HG03439 (cell line): ENCODE measurements around the gene METTL25.
"Not testable (repeated sequence)": the region's sequence is repeated elsewhere in the genome, so short reads cannot be mapped to it uniquely, and the experiment has no call there.

Experiments
- ATAC-seq: cut with Tn5 transposase; IDR thresholded peaks from one replicate; pipeline ENCODE4 v1.9.1; 2021; ENCODE audit warnings: mild to moderate bottlenecking, moderate library complexity; ENCODE audit not compliant: unreplicated experiment

The METTL25 gene, protein sequence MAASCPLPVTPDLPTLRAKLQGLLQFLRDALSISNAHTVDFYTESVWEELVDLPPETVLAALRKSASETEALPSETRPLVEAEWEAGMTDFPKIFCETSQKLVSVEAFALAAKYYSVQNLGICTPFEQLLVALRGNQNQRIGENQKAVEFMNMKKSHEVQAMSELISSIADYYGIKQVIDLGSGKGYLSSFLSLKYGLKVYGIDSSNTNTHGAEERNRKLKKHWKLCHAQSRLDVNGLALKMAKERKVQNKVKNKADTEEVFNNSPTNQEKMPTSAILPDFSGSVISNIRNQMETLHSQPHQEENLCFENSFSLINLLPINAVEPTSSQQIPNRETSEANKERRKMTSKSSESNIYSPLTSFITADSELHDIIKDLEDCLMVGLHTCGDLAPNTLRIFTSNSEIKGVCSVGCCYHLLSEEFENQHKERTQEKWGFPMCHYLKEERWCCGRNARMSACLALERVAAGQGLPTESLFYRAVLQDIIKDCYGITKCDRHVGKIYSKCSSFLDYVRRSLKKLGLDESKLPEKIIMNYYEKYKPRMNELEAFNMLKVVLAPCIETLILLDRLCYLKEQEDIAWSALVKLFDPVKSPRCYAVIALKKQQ

DNA sequence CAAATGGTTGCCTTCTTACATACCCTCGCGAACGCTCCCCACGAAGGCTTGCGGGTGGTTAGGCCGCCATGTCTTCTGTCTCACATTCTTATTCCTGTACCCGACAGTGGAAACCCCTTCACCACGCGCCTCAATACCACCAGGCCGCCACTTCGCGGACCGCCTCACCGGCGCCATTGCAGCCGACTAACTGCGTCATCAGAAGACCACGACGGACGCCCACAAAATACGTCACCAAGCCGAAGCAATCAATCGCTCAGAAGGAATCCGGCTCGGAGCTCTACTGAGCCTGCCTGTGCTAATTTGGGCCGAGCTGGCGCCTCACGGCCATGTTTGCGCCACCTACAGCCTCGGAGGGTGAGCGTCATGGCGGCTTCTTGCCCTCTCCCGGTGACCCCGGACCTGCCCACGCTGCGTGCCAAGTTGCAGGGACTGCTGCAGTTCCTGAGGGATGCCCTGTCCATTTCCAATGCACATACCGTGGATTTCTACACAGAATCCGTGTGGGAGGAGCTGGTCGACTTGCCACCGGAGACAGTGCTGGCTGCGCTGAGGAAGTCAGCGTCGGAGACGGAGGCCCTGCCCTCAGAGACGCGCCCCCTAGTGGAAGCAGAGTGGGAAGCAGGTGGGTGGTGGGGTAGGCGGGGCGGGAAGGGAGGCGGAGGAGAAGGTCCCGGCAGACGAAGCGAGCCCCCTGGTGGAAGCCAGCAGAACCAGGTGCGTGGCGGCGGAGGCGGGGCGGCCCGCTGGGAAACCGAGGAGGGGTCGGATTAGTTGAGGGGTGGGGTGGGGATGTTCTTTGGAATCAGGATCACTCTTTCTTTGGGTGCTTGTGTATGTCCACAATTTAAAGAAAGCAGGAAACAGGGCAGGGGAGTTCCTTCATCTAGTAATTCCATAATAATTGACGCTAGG lies at the start of gene METTL25, which contains the start of gene CCDC59:
METTL25 (plus strand) TSS at position 330 of the 915 bp plus-strand sequence; CDS start at position 367, 37 bp downstream.
CCDC59 (minus strand) TSS at position 188 of the 915 bp plus-strand sequence; CDS start at position 177, 11 bp downstream.
- ATAC-seq: peak; percentile 97

DNA sequence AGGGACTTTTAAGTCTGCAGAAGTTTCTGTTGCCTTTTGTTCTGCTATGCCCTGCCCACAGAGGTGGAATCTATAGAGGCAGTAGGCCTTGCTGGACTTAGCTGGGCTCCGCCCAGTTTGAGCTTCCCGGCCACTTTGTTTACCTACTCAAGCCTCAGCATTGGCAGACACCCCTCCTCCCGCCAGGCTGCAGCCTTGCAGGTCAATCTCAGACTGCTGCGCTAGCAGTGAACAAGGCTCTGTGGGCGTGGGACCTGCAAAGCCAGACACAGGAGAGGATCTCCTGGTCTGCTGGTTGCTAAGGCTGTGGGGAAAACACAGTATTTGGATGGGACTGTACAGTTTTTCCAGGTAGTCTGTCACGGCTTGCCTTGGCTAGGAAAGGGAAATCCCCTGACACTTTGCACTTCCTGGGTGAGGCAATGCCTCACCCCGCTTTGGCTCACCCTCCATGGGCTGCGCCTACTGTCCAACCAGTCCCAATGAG lies 43.9 kb upstream of the METTL25 start:
- ATAC-seq: no peak

DNA sequence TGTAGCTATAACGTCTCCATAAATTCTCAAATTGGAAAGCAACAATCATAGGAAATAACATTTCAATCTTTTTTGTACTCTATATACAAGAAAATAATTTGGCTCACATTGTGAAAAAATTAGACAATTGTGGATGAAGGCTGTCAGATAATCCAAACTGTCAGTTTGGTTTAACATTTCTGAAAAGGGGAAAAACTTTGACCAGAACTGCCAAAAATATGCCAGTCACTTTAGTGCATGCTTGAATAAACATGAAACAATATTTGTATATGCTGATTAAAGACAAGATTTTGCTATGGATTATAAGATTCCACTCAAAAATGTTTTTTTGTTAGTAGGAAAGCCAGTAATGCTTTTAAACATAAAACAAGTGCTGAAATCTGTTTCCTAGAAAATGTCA lies 39.1 kb upstream of the METTL25 start:
- ATAC-seq: no peak

DNA sequence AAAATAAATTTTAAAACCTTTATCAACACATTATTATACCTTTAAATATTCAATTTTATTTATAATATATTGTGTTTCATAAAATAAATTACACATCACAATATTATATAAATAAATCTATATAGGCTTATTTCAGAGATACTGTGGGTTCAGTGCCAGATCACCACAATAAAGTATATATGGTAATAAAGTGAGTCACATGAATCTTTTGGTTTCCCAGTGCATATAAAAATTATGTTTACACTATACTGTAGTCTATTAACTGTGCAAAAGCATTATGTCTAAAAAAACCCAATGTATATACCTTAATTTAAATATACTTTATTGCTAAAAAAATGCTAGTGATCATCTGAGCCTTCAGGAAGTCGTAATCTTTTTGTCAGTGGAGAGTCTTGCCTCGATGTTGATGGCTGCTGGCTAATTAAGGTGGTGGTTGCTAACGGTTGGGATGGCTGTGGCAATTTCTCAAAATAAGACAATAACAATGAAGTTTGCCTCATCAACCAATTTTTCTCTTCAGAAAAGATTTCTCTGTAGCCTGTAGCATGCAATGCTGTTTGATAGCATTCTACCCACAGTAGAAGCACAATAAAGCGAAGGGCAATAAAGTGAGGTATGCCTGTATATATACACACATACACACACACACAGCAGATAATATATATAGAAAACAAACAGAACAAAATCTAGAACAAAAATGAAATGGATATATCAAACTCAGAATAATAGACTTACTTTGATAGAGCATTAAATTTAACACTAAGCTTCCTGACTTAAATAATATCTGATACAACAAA lies 32.6 kb upstream of the METTL25 start:
- no peak for ATAC-seq

DNA sequence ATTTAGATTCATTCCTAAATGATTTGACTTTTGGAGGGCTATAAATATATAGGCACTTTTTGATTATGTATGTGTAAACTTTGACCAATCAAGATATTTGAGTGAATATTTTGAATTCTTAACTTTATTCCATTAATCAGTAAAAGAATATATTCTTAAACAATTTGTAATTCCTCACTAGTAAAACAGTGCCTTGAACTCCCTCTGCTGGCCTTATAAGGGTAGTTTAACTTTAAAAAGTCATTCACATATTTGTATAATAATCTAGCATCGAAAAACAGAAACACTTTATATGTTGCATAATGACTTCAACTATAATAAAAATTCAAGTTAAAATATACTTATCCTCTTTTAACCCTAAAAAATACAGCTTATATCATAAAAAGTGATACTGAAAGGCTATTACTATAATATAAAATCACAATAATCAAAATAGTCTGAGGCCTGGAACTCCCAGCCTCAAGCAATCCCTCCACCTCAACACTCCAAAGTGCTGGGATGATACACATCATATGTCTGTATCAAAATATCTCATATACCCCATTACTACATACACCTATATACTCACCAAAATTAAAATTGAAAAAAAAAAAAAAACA lies 31.3 kb upstream of the METTL25 start:
- no peak for ATAC-seq

DNA sequence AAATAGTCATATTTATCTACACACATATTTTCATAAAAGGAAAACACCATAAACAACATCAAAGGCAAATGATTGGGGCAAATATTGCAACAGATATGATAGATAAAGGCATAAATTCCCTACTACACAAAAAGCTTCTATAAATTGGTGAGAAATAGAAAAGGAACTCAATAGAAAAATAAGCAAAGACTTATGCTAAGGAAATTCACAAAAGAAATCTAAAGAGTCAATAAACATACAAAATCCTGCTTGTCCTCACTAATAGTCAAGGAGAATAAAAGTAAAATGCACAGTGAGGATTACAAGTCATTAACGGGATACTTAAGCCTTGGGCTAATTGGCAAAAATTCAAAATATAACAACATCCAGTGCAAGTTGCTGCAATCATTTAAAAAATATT lies 30.5 kb upstream of the METTL25 start:
- no peak for ATAC-seq

DNA sequence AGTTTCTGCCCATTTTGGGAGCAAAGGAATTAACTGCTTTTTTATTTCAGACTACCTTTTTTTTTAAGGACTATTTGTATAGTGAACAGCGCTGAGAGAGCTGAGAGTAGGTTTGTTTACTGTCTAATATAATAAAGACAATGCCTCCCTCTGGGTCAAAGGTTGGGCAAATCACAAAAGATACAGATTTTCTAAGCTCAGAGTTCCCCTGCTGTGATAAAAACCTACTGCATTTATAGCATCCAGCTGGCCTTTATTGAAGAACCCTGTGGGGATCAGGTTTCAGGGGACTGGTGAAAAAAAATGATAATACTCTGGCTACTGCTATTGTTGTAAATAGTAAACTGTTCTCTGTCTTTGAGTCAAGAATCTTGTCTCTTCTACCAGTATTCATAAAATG lies 28.8 kb upstream of the METTL25 start:
- no peak for ATAC-seq

DNA sequence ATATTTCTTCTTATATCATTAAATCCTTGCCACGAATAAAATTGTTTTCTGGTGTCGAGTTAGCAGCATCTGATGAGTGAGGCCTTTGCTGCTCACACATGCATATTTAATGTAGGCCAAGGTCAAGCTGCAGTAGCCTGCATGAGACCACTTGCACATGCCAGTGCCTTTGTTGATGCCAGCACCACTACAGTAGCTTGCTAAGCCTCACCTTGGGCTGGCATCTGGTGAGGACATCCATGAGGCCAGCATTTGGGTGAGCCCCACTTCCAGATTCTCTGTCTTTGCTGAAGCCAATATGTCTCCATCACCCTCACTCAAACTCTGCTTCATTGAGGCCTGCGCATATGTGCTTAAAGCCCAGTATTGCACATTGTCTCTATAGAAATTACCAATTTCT lies 8.2 kb upstream of the METTL25 start:
- ATAC-seq: no peak

DNA sequence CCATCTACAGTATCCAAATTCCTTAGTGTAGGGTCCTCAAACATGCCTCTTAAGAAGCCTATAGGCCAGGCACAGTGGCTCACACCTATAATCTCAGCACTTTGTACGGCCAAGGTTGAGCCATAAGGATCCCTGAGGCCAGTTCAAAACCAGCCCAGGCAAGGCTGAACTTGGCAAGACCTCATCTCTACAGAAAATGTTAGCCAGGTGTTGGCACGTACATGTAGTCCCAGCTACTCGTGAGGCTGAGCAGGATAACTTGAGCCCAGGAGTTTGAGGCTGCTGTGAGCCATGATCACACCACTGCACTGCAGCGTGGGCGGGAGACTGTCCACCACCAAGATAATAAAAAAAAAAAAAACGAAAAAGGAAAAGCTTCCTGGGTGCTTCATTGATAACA lies 6.9 kb upstream of the METTL25 start:
- no peak for ATAC-seq

DNA sequence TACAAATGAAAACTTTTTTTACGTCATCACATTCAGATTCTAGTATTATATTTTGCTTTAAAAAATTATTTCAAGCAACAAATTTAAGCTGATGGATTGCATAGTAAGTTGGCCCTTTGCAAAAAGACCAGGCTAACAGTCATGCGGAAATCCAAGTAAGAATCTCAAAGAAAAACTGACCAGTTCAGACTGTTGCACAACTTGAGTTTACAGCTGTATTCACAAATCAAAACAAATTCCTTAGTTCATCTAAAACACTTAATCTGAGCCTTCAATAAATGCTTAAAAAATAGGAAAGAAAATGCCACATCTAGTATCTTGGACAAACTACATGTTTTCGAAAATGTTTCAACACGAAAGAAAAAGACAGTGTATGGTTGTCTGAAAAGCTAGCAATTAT lies 989 bp upstream of the METTL25 start:
- ATAC-seq: no peak

DNA sequence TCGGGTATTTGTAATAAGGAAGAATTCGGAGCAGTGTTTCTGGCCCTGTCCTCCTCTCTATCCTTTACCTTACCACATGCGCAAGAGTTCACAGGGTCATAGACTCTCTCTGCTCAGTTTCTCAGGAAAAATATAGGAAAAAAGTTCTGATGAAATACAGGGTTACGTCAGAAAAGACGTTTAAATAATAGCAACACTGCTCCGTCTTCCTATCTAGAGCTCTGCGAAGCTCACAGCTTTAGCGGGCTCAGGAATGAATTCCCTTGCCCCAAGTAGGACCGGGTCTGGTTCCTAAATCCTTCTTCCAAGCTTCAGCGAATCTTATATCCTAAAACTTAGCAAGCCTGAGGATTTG lies 507 bp upstream of the METTL25 start:
- no peak for ATAC-seq

DNA sequence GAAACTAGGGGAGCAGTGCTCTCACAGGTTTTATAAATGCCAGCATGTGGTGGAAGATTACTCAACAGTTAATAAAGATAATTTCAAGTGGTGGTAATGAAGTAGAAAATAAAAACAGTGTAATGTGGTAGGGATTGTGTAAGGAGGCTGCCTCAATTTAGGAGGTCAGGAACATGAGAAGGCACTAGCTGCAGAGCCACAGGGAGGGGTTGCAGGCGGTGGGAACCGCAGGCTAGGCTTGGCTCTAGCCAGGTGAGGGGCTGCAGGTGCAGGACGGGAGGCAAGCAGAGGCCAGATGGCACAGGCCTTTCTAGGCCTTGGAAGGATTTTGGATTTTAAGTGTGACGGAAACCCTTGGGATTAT lies 768 bp downstream of the METTL25 start:
- peak; percentile 9 for ATAC-seq

DNA sequence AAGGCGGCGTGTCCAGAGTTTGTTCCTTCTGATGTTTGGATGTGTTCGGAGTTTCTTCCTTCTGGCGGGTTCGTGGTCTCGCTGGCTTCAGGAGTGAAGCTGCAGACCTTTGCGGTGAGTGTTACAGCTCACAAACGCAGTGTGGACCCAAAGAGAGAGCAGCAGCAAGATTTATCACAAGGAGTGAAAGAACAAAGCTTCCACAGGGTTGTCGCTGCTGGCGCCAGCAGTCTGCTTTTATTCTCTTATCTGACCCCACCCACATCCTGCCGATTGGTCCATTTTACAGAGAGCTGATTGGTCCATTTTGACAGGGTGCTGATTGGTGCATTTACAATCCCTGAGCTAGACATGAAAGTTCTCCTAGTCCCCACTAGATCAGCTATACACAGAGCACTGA lies 2.5 kb downstream of the METTL25 start:
- ATAC-seq: not testable (repeated sequence)

DNA sequence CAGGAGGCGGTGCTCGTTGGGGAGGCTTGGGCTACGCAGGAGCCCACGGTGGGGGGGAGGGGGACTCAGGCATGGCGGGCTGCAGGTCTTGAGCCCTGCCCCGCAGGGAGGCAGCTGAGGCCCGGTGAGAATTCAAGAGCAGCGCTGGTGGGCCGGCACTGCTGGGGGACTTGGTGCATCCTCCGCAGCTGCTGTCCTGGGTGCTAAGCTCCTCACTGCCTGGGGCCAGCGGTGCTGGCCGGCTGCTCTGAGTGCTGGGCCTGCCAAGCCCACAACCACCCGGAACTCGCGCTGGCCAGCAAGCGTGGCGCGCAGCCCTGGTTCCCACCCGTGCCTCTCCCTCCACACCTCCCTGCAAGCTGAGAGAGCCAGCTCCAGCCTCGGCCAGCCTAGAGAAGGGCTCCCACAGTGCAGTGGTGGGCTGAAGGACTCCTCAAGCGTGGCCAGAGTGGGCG lies 3.2 kb downstream of the METTL25 start:
- no peak for ATAC-seq

DNA sequence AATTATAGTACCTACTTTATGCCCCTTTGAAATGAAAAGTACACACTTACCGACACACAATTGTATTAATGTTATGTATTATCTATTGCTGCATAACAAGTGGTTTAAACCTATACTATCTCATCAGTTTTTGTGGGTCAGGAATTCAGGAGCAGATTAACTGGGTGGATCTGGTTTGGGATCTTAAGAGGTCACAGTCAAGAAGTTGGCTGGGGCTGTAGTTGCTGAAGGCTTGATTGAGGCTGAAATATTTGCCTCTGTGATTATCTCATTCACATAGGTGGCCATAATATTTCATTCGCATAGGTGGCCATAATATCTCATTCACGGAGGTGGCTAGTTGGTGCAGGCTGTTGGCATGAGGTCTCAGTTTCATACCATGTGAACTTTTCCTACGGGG lies 5.7 kb downstream of the METTL25 start:
- no peak for ATAC-seq

DNA sequence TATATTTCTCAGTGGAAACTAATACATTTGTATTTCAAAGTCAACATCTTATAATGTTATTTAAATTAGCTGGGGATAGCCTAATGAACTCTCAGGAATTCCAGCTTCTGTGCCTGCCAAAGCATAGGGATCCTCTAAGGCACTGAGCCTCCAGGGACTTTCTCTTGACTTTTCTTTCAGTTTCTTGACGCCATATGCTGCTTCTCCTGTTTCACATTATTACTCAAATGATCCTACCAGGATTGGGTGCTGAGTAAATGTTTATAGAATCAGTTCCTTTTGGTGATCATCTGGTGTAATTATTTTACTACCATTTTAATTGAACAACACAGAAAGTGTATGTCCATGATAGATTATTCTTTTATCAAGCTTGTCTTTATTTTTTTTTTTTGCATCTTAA lies 7.9 kb downstream of the METTL25 start:
- ATAC-seq: no peak

DNA sequence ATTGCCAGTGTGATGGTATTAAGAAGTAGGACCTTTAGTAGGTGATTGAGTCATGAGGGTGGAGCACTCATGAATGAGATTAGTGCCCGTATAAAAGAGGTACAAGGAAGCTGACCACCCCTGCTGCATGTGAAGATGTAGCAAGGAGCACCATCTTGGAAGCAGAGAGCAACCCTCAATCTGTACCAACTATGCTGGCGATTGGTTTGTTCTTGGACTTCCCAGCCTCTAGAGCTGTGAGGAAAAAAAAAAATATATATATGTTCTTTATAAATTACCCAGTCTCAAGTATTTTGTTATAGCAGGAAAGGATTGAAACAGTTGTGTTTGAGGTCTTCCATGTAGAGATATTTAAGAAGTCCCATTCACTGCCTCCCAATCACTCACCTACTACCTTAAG lies 16.9 kb downstream of the METTL25 start:
- ATAC-seq: no peak

DNA sequence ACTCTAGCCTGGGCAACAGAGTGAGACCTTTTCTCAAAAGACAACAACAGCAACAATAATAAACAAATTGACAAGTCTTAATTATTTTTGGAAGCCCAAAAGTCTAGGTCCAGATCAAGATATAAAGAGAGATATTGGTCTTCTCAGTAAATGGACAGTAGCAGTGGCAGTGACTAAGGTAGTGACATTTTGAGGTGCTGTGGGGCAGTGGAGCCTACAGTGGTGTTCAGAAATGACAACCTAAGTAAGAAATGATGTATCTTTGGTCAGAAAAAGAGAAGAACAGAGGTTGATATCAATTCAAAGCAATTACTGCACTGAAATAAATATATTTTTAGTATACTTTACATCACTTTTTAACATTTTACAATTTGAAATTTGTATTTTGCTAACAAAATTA lies 20.7 kb downstream of the METTL25 start:
- ATAC-seq: no peak

DNA sequence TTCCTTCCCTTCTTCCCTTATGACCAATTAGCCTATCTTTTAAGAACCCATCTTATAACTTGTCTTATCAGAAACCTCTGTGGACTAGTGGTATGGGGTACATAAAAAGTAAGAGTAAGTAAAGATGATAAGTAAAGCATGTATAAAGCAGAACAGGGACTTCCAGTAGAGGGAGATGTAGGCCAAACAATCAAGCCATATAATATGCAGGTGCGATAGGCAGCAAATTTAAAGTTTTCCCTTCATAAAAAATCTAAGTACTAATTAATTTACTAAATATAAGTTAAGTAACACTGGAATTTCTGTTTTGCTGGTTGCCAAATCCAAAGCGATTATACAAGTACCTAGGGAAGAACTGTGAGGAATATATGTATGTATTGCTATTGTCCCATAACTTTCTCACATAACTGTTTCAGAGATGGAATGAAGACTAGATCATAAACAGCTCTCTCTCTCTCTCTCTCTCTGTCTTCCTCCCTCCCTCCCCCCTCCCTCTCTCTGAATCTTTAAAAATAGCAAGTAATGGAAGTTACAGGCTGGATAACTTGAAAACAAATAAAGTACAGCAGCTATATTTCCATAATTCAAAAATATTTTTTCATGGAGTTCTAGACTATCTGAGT lies 25.7 kb downstream of the METTL25 start:
- no peak for ATAC-seq

DNA sequence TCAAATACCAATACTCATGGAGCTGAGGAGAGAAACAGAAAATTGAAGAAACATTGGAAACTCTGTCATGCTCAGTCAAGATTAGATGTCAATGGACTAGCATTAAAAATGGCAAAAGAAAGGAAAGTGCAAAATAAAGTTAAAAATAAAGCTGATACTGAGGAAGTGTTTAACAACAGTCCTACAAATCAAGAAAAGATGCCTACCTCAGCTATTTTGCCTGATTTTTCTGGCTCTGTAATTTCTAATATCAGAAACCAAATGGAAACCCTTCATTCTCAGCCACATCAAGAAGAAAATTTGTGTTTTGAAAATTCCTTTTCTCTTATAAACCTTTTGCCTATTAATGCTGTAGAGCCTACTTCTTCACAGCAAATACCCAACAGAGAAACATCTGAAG lies 40.5 kb downstream of the METTL25 start:
- no peak for ATAC-seq
